Heart left ventricle (tissue), 16 donors: Measurements from ENCODE around the gene SCYL2. TPM values are rescaled to one million over a fixed set of nuclear protein-coding genes. Genes with fewer than 3 reads are reported as not detected.

ENCODE experiments used
- ATAC-seq, 4 donors: fragments of 200-7000 bp; cut with Tn5 transposase; one replicate each; pipeline ENCODE4 v1.9.1; 2020 to 2022; ENCODE audit warnings: moderate library complexity in 4 of 4, mild to moderate bottlenecking in 3 of 4, moderate number of reproducible peaks in 1 of 4
- DNase-seq, 5 donors: peaks; one replicate each; pipeline ENCODE4 v3.0.0-alpha.2; 2020
- H3K27ac ChIP-seq, 12 donors: fragments of 200-600 bp; sonication (generic) in 4 of 12; one replicate each; pipeline versions ENCODE4 v1.5.0 to v1.8.0; 2016 to 2022; ENCODE audit warnings: mild to moderate bottlenecking in 2 of 12
- H3K27me3 ChIP-seq, 9 donors: fragments of 200-600 bp; sonication (generic) in 2 of 9; one replicate each; pipeline versions ENCODE4 v1.5.1 to v1.8.0; 2016 to 2022; ENCODE audit warnings: mild to moderate bottlenecking in 3 of 9
- H3K36me3 ChIP-seq, 9 donors: fragments of 200-600 bp; sonication (generic) in 2 of 9; one replicate each; pipeline versions ENCODE4 v1.5.0 to v1.8.0; 2018 to 2022; ENCODE audit warnings: mild to moderate bottlenecking in 2 of 9
- H3K4me1 ChIP-seq, 12 donors: fragments of 200-600 bp; sonication (generic) in 4 of 12; one replicate each; pipeline versions ENCODE4 v1.5.0 to v1.8.0; 2016 to 2022; ENCODE audit warnings: mild to moderate bottlenecking in 3 of 12
- H3K4me3 ChIP-seq, 12 donors: fragments of 200-600 bp; sonication (generic) in 4 of 12; one replicate each; pipeline versions ENCODE4 v1.5.0 to v1.8.0; 2017 to 2022; ENCODE audit warnings: mild to moderate bottlenecking in 9 of 12, moderate library complexity in 4 of 12
- H3K9me3 ChIP-seq, 12 donors: fragments of 200-600 bp; sonication (generic) in 4 of 12; one replicate each; pipeline versions ENCODE4 v1.5.0 to v1.8.0; 2016 to 2022; ENCODE audit warnings: mild to moderate bottlenecking in 1 of 12
- CTCF ChIP-seq, 12 donors: fragments of 200-600 bp; sonication (generic) in 4 of 12; IDR thresholded peaks; one replicate each; pipeline versions ENCODE4 v1.5.0 to v1.8.0; 2018 to 2022; ENCODE audit warnings: antibody characterized with exemption in 12 of 12, mild to moderate bottlenecking in 5 of 12
- POLR2A ChIP-seq, 2 donors: fragments of 450-650 bp; IDR thresholded peaks; one replicate each; pipeline ENCODE4 v1.6.1; 2017; ENCODE audit warnings: antibody characterized with exemption in 2 of 2, mild to moderate bottlenecking in 2 of 2, moderate library complexity in 2 of 2
- WGBS, 4 donors: extraction: QIAGEN DNeasy Blood & Tissue Kit in 2 of 4; methylation state at CpG; one replicate each; pipeline versions ENCODE4 v1.1.5 to v1.1.7; 2013 to 2018; 5-methylcytosine and 5-hydroxymethylcytosine counted together
- intact Hi-C, 10 donors: fragments of 100-400 bp; cut with DNase I; formaldehyde crosslinking; loops; one replicate each; pipeline versions ENCODE4 v1.11.1 to v1.14.2; 2022
- polyA plus RNA-seq, 2 donors: library from polyadenylated mRNA; stranded (reverse); fragments of 200-250 nt; gene quantifications; one replicate each; pipeline ENCODE4 v1.2.3, GENCODE V29; 2013
- total RNA-seq, 9 donors: library from RNA; depleted of rRNA in 2 of 9; stranded (reverse); fragments of >200 nt in 2 of 9; fragmentation: NEBNext Ultra II Directional in 3 of 9; extraction: Animal tissue kit (Norgen Biotek cat#: 25700) in 3 of 9; gene quantifications; one replicate each; pipeline versions ENCODE4 v1.1.0 to v1.2.4, GENCODE V29; 2016 to 2023
- donor health status: ischemic (EF 13 %, LVEDD 7.1; RV severe dilation, severe dysfunction).
- donor health status: healthy with polysubstance abuse.
- donor health status: DM: no; HTN: yes; CAD: no.
- donor health status: DM: no; HTN: no; CAD: no.
- donor health status: ischemic (EF 25% LVEDD 6.9; RV normal size, moderate dysfunction).
- donor health status: ischemic (EF 25% LVEDD 5.7; RV mildly dilated, moderate dysfunction).
- donor health status: healthy.
- donor health status: DM: yes; HTN: yes; CAD: no.
- donor health status: ischemic (EF 35%, LVEDD 5.7; RV mildly dilated, moderate dysfunction).
- donor health status: nonischemic (EF 11% LVEDD 7.7; RV severe dilation, severe dysfunction).
- donor health status: DM: yes; HTN: yes; CAD: no.
- donor health status: PGD.
- donor health status: ischemic (EF 29% LVEDD 5.4; RV normal size, mild dysfunction).
- donor health status: nonischemic (EF 23%, LVEDD 6.1; RV moderate dilation, normal function).

SCYL2 gene
- total and polyA plus RNA-seq, 11 donors, result 8.1 to 41.3 (median 30.2) TPM

GRCh38 chr12:100356644-100357223, 89.8 kb downstream of the SCYL2 start, which contains the start of gene SLC17A8:
TSS of gene SLC17A8 (plus strand) at chr12:100357074. CDS start at chr12:100357392, 318 bp downstream.
- ATAC-seq (no peak), DNase-seq (no peak)
- Histone ChIP-seq H3K4me3 (no peak within 1 kb of the TSS), H3K36me3 (no peaks in the 10 kb centered on the region), H3K27me3 (peaks cover 0 to 20% (median 5%) of the 10 kb centered on the region in 9 donors), H3K9me3 (peaks cover 0 to 2% (median 0%) of the 10 kb centered on the region in 12 donors), H3K4me1 (peaks cover 0 to 10% (median 2%) of the 10 kb centered on the region in 12 donors), H3K27ac (no peak within 1 kb of the TSS)
- TF ChIP-seq POLR2A (IDR thresholded peaks at IDR 0.05) (no peak), CTCF (IDR thresholded peaks at IDR 0.05) (no peak)
- intact Hi-C loops, result loop anchor here in 1 of 10 donors (10.0 kb wide), 1 partner anchor 388 kb away; no protein-coding TSS in a partner anchor
- WGBS, 4 donors, result 16 to 39% (median 27%) methylated on average over 9 to 13 of the region's 13 CpGs

- peaks cover 0 to 10% (median 2%) of the 10 kb centered on the region in 12 donors for H3K4me1 ChIP-seq
Measured at GRCh38 chr12:100359248-100359647, 92.3 kb downstream of the SCYL2 start.

GRCh38 chr12:100359822-100360221, 92.8 kb downstream of the SCYL2 start:
- WGBS, 4 donors, result 35 to 51% (median 37%) methylated on average over 2 of the region's 2 CpGs
- Histone ChIP-seq H3K9me3 (no peaks in the 10 kb centered on the region), H3K4me3 (no peak overlapping the region), H3K27ac (peak overlapping the region in 1 of 12 donors; percentile 1), H3K36me3 (no peaks in the 10 kb centered on the region), H3K27me3 (peaks cover 0 to 20% (median 5%) of the 10 kb centered on the region in 9 donors), H3K4me1 (peaks cover 0 to 13% (median 3%) of the 10 kb centered on the region in 12 donors)
- intact Hi-C loops, result loop anchor here in 2 of 10 donors (5.0 to 10.0 kb wide), 2 partner anchors 197 to 385 kb away; no protein-coding TSS in a partner anchor
- ATAC-seq (peak in 1 of 4 donors; percentile 65), DNase-seq (no peak)
- no peak for TF ChIP-seq POLR2A (IDR thresholded peaks at IDR 0.05)

More at GRCh38 chr12:100359248-100359647, 92.3 kb downstream of the SCYL2 start:
- no peak for TF ChIP-seq CTCF (IDR thresholded peaks at IDR 0.05)
- TF ChIP-seq POLR2A (IDR thresholded peaks at IDR 0.05), result no peak
- Histone ChIP-seq H3K27me3 (peaks cover 0 to 20% (median 5%) of the 10 kb centered on the region in 9 donors), H3K27ac (no peak overlapping the region), H3K9me3 (no peaks in the 10 kb centered on the region), H3K4me3 (no peak overlapping the region), H3K36me3 (no peaks in the 10 kb centered on the region)
- DNase-seq (no peak), ATAC-seq (no peak)
- intact Hi-C loops, result loop anchor here in 1 of 10 donors (10.0 kb wide), 1 partner anchor 386 kb away; no protein-coding TSS in a partner anchor
- 67 to 74% (median 68%) methylated on average over 3 of the region's 3 CpGs for WGBS, 4 donors

GRCh38 chr12:100360450-100360849, 93.5 kb downstream of the SCYL2 start:
- no peaks in the 10 kb centered on the region for H3K36me3 ChIP-seq
- H3K27me3 ChIP-seq, result peaks cover 0 to 20% (median 5%) of the 10 kb centered on the region in 9 donors
- H3K4me1 ChIP-seq, result peaks cover 0 to 17% (median 4%) of the 10 kb centered on the region in 12 donors
- no peak overlapping the region for H3K4me3 ChIP-seq
- DNase-seq (no peak), ATAC-seq (no peak)
- H3K9me3 ChIP-seq, result no peaks in the 10 kb centered on the region
- intact Hi-C loops, result loop anchor here in 1 of 10 donors (5.0 kb wide), 1 partner anchor 197 kb away; no protein-coding TSS in a partner anchor
- peak overlapping the region in 1 of 12 donors; percentile 1 for H3K27ac ChIP-seq
- TF ChIP-seq POLR2A (IDR thresholded peaks at IDR 0.05), result no peak
- TF ChIP-seq CTCF (IDR thresholded peaks at IDR 0.05), result no peak
